HepG2 (cell line): ENCODE results near the gene C1QTNF6.

Experiments
- EZH2 ChIP-seq: conservative IDR thresholded peaks from 2 replicates; pipeline ENCODE4 v1.6.1; 2012; ENCODE audit warnings: mild to moderate bottlenecking, low read depth, low read length, moderate library complexity
- NFIC ChIP-seq: IDR thresholded peaks from 2 replicates; pipeline ENCODE4 v1.6.1; 2012; ENCODE audit warnings: mild to moderate bottlenecking, low read length, inconsistent platforms
- PRMT3 ChIP-seq: sonication (generic); formaldehyde crosslinking; IDR thresholded peaks from 2 replicates; pipeline ENCODE4 v1.8.1; 2022; ENCODE audit warnings: low read depth, mild to moderate bottlenecking, moderate library complexity, missing genetic modification reagents, borderline replicate concordance
- SAP130 ChIP-seq: IDR thresholded peaks from 2 replicates; pipeline ENCODE4 v1.6.1; 2016; ENCODE audit warnings: low read depth
- SMAD3 ChIP-seq: sonication (generic); formaldehyde crosslinking; IDR thresholded peaks from 2 replicates; pipeline ENCODE4 v1.4.0; 2020; ENCODE audit warnings: missing genetic modification reagents
- SMARCC2 ChIP-seq: fragments of 450-650 bp; IDR thresholded peaks from 2 replicates; pipeline ENCODE4 v1.6.1; 2017; ENCODE audit warnings: antibody characterized with exemption, mild to moderate bottlenecking
- SMARCE1 ChIP-seq: fragments of 450-650 bp; IDR thresholded peaks from 2 replicates; pipeline ENCODE4 v1.6.1; 2017; ENCODE audit warnings: borderline replicate concordance
- TCF12 ChIP-seq, 2 experiments: fragments of 450-650 bp in 1 of 2; sonication (generic) in 1 of 2; formaldehyde crosslinking in 1 of 2; IDR thresholded peaks; 2 replicates each; pipeline versions ENCODE4 v1.6.1 to v1.8.0; 2017 to 2022; ENCODE audit warnings: antibody characterized with exemption in 1 of 2, mild to moderate bottlenecking in 1 of 2, missing genetic modification reagents in 1 of 2, moderate library complexity in 1 of 2
- TCF7L2 ChIP-seq: IDR thresholded peaks from 2 replicates; pipeline ENCODE4 v1.6.1; 2011; ENCODE audit warnings: mild to moderate bottlenecking, low read depth, low read length, moderate library complexity
- TGIF2 ChIP-seq: IDR thresholded peaks from 2 replicates; pipeline ENCODE4 v1.6.1; 2016; ENCODE audit warnings: control low read depth, missing compliant biosample characterization
- TF ChIP-seq, protein P1 (sequence below): sonication (generic); formaldehyde crosslinking; IDR thresholded peaks from 2 replicates; pipeline ENCODE4 v1.5.0; 2020; ENCODE audit warnings: mild to moderate bottlenecking, missing genetic modification reagents, moderate library complexity

DNA sequence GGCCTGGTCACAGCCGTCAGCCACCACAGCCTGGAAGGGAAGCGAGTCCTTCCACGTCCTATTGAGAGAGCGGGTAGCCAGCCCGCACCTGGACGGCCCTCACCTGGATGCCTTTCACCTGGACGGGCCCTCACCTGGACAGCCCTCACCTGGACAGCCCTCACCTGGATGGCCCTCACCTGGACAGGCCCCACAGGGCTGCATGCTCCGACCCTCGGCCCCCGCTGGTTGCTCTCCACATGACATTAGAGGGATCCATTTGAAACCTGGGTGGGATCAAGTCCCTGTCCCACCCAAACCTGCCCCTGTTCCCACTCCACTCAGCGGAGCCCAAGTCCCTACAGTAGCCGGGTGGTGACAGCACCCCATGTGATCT, 3.7 kb downstream of the C1QTNF6 start:
- TF ChIP-seq TGIF2 (CRISPR knock-in tag) (no peak), SMARCE1 (no peak), NFIC (no peak), SMARCC2 (no peak), TCF7L2 (no peak), PRMT3 (CRISPR knock-in tag) (no peak), SMAD3 (CRISPR knock-in tag) (no peak), SAP130 (no peak), TCF12 (IDR thresholded peaks at IDR 0.05) (no peak), TCF12 (CRISPR knock-in tag; IDR thresholded peaks at IDR 0.05) (no peak), EZH2 (no peak)
- TF ChIP-seq, protein P1, sequence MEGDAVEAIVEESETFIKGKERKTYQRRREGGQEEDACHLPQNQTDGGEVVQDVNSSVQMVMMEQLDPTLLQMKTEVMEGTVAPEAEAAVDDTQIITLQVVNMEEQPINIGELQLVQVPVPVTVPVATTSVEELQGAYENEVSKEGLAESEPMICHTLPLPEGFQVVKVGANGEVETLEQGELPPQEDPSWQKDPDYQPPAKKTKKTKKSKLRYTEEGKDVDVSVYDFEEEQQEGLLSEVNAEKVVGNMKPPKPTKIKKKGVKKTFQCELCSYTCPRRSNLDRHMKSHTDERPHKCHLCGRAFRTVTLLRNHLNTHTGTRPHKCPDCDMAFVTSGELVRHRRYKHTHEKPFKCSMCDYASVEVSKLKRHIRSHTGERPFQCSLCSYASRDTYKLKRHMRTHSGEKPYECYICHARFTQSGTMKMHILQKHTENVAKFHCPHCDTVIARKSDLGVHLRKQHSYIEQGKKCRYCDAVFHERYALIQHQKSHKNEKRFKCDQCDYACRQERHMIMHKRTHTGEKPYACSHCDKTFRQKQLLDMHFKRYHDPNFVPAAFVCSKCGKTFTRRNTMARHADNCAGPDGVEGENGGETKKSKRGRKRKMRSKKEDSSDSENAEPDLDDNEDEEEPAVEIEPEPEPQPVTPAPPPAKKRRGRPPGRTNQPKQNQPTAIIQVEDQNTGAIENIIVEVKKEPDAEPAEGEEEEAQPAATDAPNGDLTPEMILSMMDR (CRISPR knock-in tag), result no peak
